Bronchial epithelial cell (primary cell): ENCODE results near the gene SOD3. TPM values are rescaled to one million over a fixed set of nuclear protein-coding genes. Genes with fewer than 3 reads are reported as not detected.

ENCODE experiments used
- DNase-seq: peaks from one replicate; pipeline ENCODE4 v3.0.0-alpha.2; 2010; ENCODE audit warnings: low read depth
- FAIRE-seq: peaks from 2 replicates; lab custom pipeline; 2011; peaks lifted over from hg19 to GRCh38; lab: Jason Lieb, UNC
- H3K27me3 ChIP-seq: 2 replicates; pipeline ENCODE4 v1.5.1; 2011; ENCODE audit warnings: low read length; ENCODE audit not compliant: control insufficient read depth, insufficient read depth
- H3K36me3 ChIP-seq: 2 replicates; pipeline ENCODE4 v1.5.1; 2011; ENCODE audit warnings: low read length; ENCODE audit not compliant: control insufficient read depth, insufficient read depth
- H3K4me3 ChIP-seq: 2 replicates; pipeline ENCODE4 v1.5.1; 2011; ENCODE audit warnings: mild to moderate bottlenecking, low read depth, low read length, control low read depth
- total RNA-seq: library from RNA; depleted of rRNA; stranded (reverse); fragments of >200 nt; gene quantifications from 2 replicates; pipeline ENCODE4 v1.2.1, GENCODE V29; 2014
- TF ChIP-seq, protein P1 (sequence below): IDR thresholded peaks from 2 replicates; pipeline ENCODE4 v1.5.1; 2011; ENCODE audit warnings: mild to moderate bottlenecking, moderate library complexity, low read length, control low read depth, inconsistent platforms; ENCODE audit not compliant: insufficient read depth, severe bottlenecking

SOD3 gene, protein sequence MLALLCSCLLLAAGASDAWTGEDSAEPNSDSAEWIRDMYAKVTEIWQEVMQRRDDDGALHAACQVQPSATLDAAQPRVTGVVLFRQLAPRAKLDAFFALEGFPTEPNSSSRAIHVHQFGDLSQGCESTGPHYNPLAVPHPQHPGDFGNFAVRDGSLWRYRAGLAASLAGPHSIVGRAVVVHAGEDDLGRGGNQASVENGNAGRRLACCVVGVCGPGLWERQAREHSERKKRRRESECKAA
- total RNA-seq, result 0.13 TPM in 1 of 2 replicates, not detected in the other

DNA sequence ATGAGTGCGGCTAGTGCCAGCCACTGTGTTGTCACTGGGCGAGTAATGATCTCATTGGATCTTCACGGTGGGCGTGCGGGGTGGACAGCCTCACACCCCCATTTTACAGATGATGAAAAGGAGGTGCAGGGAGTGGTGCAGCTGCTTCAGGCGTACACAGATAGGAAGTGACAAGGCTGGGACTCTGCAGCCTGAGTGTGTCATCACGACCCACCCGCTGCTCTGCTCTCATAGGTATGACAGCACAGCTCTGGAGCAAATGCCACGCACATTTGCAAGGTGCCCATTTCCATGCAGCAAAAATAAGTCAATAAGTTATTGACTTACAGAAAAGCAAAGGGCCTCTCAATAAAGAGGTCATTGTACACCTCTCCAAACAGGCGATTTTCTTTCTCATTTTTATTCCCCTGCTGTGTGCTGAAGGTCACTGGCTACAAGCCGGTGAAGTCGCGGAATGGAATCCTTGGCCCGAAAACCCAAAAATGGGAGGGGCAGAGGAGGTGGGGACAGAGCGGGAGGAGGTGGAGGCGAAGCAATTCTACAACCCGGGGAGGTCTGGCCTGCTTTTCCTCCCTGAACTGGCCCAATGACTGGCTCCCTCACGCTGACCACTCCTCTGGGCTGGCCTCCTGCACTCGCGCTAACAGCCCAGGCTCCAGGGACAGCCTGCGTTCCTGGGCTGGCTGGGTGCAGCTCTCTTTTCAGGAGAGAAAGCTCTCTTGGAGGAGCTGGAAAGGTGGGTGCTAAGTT is at the start of gene SOD3:
TSS of gene SOD3 (plus strand) at position 658 of the 750 bp plus-strand sequence. CDS start 3,949 bp downstream, outside the sequence.
- TF ChIP-seq, protein P1, sequence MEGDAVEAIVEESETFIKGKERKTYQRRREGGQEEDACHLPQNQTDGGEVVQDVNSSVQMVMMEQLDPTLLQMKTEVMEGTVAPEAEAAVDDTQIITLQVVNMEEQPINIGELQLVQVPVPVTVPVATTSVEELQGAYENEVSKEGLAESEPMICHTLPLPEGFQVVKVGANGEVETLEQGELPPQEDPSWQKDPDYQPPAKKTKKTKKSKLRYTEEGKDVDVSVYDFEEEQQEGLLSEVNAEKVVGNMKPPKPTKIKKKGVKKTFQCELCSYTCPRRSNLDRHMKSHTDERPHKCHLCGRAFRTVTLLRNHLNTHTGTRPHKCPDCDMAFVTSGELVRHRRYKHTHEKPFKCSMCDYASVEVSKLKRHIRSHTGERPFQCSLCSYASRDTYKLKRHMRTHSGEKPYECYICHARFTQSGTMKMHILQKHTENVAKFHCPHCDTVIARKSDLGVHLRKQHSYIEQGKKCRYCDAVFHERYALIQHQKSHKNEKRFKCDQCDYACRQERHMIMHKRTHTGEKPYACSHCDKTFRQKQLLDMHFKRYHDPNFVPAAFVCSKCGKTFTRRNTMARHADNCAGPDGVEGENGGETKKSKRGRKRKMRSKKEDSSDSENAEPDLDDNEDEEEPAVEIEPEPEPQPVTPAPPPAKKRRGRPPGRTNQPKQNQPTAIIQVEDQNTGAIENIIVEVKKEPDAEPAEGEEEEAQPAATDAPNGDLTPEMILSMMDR, result no peak
- H3K4me3 ChIP-seq, result no peak within 1 kb of the TSS
- FAIRE-seq (peak; percentile 50), DNase-seq (peak; percentile 43)
- H3K27me3 ChIP-seq, result peaks cover 7% of the 10 kb centered on the region
- no peaks in the 10 kb centered on the region for H3K36me3 ChIP-seq

DNA sequence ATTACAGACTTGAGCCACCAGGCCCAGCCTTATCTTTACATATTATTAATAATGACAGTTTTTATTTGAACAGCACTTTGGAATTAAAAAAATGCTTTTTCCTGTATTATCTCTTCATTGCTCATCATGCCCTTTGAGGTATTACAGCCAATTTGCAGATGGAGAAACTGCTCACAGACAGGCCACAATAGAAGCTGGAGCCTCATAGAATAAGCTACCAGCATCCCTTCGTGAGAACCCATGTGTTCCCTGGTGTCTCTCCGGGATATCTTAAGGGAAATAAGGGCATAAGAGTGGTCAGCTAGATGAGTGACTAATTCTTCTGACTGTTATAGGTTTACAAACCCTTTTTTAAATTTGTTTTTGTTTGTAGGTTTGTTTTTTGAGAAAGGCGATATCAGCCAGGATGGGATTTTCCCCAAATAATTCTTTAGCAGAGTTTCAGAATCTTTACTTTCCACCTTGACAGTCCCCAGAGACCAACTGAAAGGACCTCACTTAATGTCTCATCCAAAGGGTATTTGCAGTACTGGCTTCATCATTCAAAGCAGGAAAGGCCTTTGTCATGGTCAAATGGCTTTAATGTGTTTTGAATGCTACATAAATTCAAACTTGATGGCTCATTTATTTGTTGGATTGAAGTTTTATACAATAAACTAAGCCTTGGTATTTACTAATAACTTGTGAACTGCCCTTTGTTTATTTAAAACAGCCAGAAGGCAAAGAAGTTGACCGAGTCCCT is 48.0 kb upstream of the SOD3 start:
- H3K36me3 ChIP-seq, result no peaks in the 10 kb centered on the region

DNA sequence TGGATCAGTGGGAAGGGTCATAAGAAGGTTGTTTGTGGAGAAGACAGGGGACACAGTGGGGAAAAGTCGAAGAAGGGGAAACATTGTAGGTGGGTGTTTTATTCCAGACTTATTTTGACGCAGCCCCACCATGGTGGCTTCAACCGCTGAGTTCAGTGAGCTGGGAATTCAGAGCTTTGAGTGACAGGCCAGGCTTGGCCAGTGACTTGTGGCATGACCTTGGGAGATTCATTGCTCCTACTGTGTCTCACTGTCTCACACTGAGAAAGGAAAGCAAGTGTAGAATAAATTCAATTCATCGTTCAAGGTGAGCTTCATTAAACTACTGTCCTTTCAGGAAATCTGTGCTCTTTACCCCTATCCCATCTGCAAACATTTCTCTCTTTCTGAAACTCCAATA is 47.4 kb upstream of the SOD3 start:
- no peak overlapping the region for H3K4me3 ChIP-seq
- peak; percentile 83 for FAIRE-seq
- TF ChIP-seq, protein P1, result no peak
- no peaks in the 10 kb centered on the region for H3K27me3 ChIP-seq
- no peaks in the 10 kb centered on the region for H3K36me3 ChIP-seq
- no peak for DNase-seq

More for the DNA sequence above, 48.0 kb upstream of the SOD3 start:
- Histone ChIP-seq H3K27me3 (no peaks in the 10 kb centered on the region), H3K4me3 (no peak overlapping the region)
- DNase-seq (no peak), FAIRE-seq (no peak)
- TF ChIP-seq, protein P1, result no peak

DNA sequence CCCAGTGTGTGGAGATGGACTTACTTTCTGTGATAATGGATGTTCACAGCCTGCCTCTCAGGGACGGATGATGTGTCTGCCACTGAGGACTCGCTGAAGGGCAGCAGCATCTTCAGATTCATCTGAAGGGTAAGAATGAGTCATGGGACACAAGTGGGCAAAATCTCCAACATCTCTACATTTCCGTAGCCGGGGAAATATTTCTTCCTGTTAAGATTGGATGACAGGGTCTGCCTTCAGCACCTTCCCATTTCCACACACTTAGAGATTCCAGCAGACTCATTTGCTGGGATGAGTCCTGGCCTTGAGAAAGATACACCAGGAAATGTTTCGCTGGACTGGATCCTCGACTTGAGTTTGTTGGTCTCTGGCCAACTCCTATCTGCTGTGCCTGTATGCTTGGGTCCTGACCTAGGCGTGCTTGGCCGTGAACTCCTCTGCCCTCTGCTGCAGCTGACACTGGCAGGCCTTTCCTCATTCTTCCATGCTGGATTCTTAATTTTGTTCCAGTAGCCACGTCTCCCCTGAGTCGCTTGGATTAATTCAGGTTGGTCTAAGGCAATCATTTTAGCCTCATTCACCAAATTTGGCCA is 46.5 kb upstream of the SOD3 start:
- no peak for DNase-seq
- peak; percentile 68 for FAIRE-seq
- no peaks in the 10 kb centered on the region for H3K27me3 ChIP-seq

DNA sequence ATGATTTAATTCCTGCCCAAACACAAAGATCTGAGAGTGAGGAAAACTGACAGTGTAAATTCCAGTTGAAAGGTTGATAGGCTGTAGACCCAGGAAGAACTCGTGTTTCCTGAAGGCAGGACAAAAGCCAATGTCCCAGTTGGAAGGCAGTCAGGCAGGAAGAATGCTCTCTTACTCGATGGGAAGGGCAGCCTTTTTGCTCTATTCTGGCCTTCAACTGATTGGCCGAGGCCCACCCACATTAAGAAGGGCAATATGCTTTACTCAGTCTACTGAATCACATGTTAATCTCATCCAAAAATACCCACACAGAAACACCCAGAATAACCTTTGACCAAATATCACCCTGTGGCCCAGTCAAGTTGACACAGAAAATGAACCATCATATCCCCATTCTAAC is 45.3 kb upstream of the SOD3 start:
- TF ChIP-seq, protein P1, result no peak
- H3K36me3 ChIP-seq, result no peaks in the 10 kb centered on the region
- H3K4me3 ChIP-seq, result no peak overlapping the region
- DNase-seq, result no peak
- no peak for FAIRE-seq
- no peaks in the 10 kb centered on the region for H3K27me3 ChIP-seq

More for the DNA sequence above, 46.5 kb upstream of the SOD3 start:
- Histone ChIP-seq H3K36me3 (no peaks in the 10 kb centered on the region), H3K4me3 (no peak overlapping the region)
- TF ChIP-seq, protein P1, result no peak
